HK-2 (cell line): ENCODE measurements around the gene TMC2.
"Not testable (repeated sequence)": the region's sequence is repeated elsewhere in the genome, so short reads cannot be mapped to it uniquely, and the experiment has no call there.

Experiments used
- DNase-seq: peaks from one replicate; pipeline ENCODE4 v3.0.0-alpha.2; 2018; ENCODE audit not compliant: unreplicated experiment

Gene TMC2

GRCh38 chr20:2663364-2663886 is 127.1 kb downstream of the TMC2 start:
- DNase-seq = no peak

DNA sequence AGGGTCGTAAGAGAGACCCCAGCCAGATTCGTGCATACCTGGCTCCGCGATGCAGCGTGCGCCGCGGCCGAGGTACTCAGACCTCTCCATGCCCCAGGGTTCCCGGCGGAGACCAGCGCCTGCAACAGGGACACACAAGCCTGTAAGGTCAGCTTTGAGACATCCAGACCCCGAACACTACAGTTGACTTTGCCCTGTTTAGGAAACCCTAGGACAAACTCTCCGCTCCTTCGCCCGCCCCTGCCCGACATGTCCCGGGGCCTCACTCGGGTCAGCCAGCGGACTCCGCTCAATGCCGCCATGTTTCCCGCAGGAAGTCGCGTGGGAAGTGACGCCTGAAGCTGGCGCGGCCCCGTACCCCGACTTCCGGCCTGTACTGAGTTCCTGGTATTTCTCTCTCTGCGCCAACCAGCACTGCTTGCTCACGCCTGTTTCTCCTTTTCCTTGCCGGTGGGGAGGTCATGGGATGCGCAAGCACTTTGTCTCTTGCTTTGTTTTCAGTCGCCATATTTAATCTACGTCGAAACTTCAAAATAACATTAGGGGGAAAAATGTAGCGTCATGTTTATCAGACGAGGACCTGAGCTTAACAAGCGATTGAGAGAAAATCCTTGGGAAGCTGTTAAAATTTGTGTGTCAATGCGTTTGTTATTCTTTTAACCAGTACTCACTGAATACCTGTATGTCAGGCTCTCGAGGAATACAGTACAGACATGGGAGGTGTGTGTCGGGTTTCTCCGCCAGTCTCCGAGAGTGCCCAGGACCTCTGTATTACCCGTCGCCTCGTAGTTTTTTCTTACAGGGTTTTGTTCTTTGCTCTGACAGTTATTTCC is 127.7 kb downstream of the TMC2 start, which contains the start of gene IDH3B:
IDH3B (minus strand) TSS at position 330 of the 833 bp plus-strand sequence; CDS start at position 302, 28 bp downstream.
- DNase-seq = peak; percentile 93

GRCh38 chr20:2671977-2672376 is 135.6 kb downstream of the TMC2 start:
- no peak for DNase-seq

GRCh38 chr20:2672446-2672845 is 136.1 kb downstream of the TMC2 start:
- DNase-seq = no peak

DNA sequence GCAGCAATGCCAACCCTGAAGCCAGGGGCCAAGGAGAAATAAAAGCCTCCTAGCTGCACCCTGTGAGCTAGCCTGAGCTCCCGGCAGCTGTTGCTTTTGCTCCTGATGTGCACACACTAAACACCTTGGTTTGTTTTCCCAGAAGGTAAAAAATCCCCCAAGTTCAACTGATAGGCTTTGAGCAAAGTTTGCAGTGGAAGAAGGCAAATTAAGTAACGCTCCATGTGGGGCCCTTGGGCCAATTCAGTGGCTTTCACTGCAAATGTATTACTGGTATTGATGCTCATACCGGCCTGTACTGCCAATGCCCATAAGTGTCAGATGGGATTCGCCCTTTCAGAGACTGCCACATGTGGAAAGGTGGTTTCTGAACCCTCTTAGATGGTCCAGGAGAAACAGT is 137.1 kb downstream of the TMC2 start:
- DNase-seq = no peak

DNA sequence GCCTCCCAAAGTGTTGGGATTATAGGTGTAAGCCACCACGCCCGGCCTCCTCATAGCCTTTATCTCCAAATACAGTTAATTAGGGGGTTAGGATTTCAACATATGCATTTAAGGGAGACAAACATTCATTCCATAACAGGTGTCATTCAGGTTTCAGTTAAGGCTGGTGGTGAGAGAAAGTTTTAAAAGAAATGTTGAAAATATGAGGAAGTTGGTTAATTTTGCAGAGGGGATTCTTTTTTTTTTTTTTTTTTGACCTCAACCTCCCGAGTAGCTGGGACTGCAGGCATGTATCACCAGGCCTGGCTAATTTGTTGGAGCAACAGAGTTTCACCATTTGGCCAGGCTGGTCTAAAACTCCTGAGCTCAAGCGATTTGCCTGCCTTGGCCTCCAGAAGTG is 143.7 kb downstream of the TMC2 start:
- DNase-seq = no peak

DNA sequence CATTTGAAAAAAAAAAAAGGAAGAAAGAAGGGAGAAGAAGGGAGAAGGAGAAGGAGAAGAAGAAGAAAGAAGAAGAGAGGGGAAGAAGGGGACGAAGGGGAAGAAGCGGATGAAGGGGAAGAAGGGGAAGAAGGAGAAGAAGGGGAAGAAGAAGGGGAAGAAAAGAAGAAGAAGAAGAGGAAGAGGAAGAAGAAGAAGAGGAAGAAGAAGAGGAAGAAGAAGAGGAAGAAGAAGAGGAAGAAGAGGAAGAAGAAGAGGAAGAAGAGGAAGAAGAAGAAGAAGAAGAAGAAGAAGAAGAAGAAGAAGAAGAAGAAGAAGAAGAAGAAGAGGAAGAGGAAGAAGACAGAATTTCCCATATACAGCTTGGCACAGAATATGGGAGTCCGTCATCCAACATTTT is 145.7 kb downstream of the TMC2 start:
- not testable (repeated sequence) for DNase-seq

DNA sequence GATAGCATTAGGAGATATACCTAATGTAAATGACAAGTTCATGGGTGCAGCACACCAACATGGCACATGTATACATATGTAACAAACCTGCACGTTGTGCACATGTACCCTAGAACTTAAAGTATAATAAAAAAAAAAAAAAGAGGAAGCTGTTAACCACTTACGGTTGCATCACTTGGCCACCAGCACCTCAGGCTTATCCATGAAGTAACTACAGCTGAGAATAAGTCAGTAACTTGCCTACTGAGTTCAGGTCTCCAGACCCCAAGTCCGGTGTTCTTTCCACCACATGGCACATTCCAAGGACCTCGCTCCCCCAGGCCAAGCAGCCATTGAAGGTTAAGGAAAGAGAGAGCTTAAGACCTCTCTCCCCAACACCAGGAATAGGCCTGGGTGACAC is 148.4 kb downstream of the TMC2 start:
- DNase-seq = not testable (repeated sequence)

GRCh38 chr20:2687514-2687913 is 151.1 kb downstream of the TMC2 start:
- DNase-seq = no peak

DNA sequence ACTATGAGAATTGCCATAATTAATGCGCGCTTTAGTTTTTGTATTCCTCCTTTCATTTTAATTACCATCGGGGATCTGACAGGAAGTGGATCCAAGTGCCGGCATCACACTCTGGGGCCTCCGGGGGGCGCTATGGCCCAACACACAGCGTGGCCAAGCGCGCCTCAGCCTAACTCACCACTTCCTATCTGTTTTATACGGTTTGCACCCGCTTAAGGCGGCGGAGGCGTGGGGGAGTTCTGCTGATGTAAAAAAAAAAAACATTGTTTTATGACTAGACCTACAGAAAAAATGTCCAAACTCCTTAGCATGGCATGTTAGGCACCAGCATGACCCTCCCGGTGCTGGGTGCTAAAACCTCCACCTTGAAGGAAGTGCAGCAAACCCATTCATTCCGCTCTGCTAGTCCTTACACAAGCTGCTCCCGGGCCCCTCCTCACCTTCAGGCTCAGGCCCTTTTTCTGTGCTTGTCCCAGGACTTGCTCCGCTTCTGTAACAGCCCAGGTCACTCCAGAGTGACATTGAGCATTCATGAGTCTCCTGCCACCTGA is 151.7 kb downstream of the TMC2 start:
- peak; percentile 73 for DNase-seq

- DNase-seq = no peak
These were observed 153.8 kb downstream of the TMC2 start for GRCh38 chr20:2690213-2690612.

DNA sequence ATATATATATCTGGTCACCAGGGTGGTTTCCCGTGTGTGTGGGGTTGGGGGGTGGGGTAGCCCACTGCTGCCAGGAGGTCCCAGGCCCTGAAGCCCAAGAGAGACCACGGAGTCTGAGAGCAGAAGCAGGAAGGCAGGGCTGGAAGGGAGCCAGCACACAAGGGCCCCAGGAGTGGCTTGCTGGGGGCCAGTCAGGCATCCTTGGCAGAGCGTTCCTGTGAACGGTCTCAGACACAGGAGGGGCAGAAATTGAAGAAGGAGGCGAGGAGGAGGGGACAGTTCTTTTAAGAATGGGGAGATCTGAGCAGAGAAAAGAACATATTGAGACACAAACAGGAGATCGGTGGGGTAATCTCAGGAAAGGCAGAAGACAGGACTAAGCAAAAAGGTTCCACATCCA is 154.3 kb downstream of the TMC2 start:
- no peak for DNase-seq

- DNase-seq = no peak
These were observed 154.8 kb downstream of the TMC2 start for GRCh38 chr20:2691127-2691526.
